Astrocyte of the cerebellum (primary cell): Measurements from ENCODE around the gene TOR1B.
A peak's percentile ranks its signal among the peaks of the same experiment; 100 is the strongest.

Experiments
- DNase-seq: peaks from one replicate; pipeline ENCODE4 v3.0.0-alpha.2; 2011; ENCODE audit warnings: low read depth
- H3K4me3 ChIP-seq: 2 replicates; pipeline ENCODE4 v1.5.1; 2011; ENCODE audit warnings: mild to moderate bottlenecking, low read depth, low read length, moderate library complexity
- CTCF ChIP-seq: IDR thresholded peaks from 2 replicates; pipeline ENCODE4 v1.5.1; 2012; ENCODE audit warnings: low read length, low read depth, moderate library complexity, mild to moderate bottlenecking; ENCODE audit errors: missing control alignments
- in situ Hi-C: cut with HindIII; loops from 2 replicates; pipeline ENCODE4 v1.10.0; 2017; ENCODE audit warnings: low sequenced_read_pairs

TOR1B gene

DNA sequence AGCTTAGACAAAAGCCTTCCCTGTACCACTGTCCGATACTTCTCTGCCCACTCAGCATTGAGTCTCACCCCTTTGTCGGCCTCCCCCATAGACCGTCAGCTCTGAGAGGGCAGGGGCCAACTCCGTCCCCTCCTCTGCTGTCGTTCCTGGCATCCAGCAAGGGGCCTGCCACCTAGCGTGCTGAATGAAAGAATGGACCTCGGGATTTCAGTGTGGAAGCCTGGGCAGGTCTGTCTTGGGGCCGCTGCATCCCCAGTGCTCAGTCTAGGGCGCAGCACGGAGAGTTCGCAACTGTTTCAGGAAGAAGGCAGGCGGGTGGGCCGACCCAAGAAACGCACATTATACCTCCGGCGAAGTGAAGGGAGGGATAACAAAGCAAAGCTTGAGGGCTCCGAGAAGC, 1.5 kb upstream of the TOR1B start:
- DNase-seq, result no peak

GRCh38 chr9:129803676-129804060, 684 bp downstream of the TOR1B start:
- DNase-seq, result no peak
- TF ChIP-seq CTCF, result no peak
- in situ Hi-C loops, result no loop called here
- peak overlapping the region; percentile 76 for H3K4me3 ChIP-seq

More for the DNA sequence above, 1.5 kb upstream of the TOR1B start:
- in situ Hi-C loops, result no loop called here
- no peak overlapping the region for H3K4me3 ChIP-seq
- no peak for TF ChIP-seq CTCF

DNA sequence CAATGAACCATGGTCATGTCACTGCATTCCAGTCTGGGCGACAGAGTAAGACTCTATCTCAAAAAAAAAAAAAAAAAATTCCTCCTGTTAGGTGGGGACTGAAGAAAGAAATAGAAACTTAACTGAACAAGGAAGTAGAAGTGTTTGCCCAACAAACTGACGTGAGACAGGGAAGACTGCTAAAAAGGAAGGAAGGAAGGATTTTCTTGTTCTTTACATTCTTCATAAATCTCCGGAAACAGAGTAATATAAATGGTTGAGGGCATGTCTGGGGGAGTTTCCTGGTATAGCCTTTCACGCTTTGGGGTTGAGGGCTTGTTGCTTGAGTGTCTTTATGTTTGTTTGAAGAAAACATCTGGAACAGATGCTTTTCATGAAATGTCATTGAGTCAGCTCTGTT, 3.1 kb downstream of the TOR1B start:
- no peak for DNase-seq
- in situ Hi-C loops, result no loop called here
- TF ChIP-seq CTCF, result no peak
- H3K4me3 ChIP-seq, result no peak overlapping the region

- DNase-seq, result no peak
- in situ Hi-C loops, result no loop called here
- no peak overlapping the region for H3K4me3 ChIP-seq
- no peak for TF ChIP-seq CTCF
Measured at GRCh38 chr9:129809346-129809745, 6.4 kb downstream of the TOR1B start.

GRCh38 chr9:129810116-129810515, 7.1 kb downstream of the TOR1B start:
- no peak for TF ChIP-seq CTCF
- in situ Hi-C loops, result no loop called here
- no peak for DNase-seq
- H3K4me3 ChIP-seq, result no peak overlapping the region

DNA sequence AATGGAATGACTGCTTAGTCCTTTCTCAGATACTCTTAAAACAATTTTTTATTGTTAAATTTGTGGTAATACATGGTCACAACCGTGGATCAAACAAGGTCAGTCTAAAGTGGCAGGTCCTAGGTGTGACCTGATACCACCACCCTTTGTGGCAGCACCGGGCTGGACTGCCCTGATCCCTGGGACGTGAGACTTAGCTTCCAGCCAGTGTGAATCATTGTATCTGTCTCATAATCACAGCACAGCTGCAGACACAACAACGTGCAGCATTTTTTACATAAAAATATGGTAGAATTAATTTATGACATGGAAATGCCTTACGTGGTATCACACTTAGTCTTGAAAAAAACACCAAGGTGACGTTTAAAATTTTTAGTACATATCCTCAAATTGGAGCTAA, 7.8 kb downstream of the TOR1B start:
- no peak for TF ChIP-seq CTCF
- DNase-seq, result no peak
- no peak overlapping the region for H3K4me3 ChIP-seq
- in situ Hi-C loops, result no loop called here

GRCh38 chr9:129811967-129812363, 9.0 kb downstream of the TOR1B start:
- H3K4me3 ChIP-seq, result no peak overlapping the region
- in situ Hi-C loops, result no loop called here
- DNase-seq, result no peak
- TF ChIP-seq CTCF, result no peak
